H7 (cell line): ENCODE data around the gene ACKR3. TPM values are rescaled to one million over a fixed set of nuclear protein-coding genes. Genes with fewer than 3 reads are reported as not detected.

Source experiments
- DNase-seq: peaks from one replicate; pipeline ENCODE4 v3.0.0; 2012
- H3K27me3 ChIP-seq: 2 replicates; pipeline ENCODE4 v1.6.0; 2011; ENCODE audit warnings: mild to moderate bottlenecking, low read length; ENCODE audit not compliant: control insufficient read depth, insufficient read depth
- H3K36me3 ChIP-seq: replicated peaks from 2 replicates; pipeline ENCODE4 v1.5.1; 2011; ENCODE audit warnings: low read length; ENCODE audit not compliant: control insufficient read depth, insufficient read depth
- H3K4me3 ChIP-seq: 2 replicates; pipeline ENCODE4 v1.5.1; 2011; ENCODE audit warnings: low read depth, mild to moderate bottlenecking, control low read depth, low read length, moderate library complexity; ENCODE audit not compliant: insufficient read depth
- total RNA-seq: library from RNA; depleted of rRNA; stranded (reverse); fragments of >200 nt; shearing (Covaris generic); gene quantifications from 2 replicates; pipeline ENCODE4 v1.2.3, GENCODE V29; 2014

ACKR3 gene
- total RNA-seq, 1 experiment from 2014 or later: 13.2 TPM

DNA sequence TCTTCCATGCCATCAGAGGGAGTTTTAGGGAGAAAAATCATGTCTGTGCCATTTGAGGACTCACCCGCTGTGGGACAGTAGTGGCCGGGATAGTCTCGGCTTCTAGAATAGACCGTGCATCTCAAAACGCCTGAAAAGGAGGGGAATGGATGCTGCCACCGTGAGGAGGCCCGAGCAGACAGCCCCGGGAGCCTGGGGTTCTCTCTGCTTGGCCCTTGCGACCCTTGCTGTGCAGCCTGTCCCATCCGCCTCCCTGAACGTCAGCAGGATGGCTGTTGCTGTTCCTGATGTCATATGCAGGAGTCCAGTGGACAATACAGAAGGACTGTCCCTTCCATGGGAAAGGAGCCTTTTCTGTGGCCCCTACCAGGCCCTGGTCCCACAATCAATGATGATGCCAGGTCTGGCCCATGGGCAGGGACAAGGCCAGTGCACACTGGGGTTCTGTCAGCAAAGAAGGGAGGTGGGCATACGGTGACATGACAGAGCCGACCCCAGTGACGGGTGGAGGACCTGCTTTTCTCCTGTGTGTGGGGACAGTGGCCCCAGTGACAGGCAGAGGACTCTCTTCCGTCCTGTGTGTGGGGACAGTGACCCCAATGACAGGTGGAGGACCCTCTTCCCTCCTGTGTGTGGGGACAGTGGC lies 58.8 kb downstream of the ACKR3 start:
- DNase-seq: no peak
- no peak overlapping the region for H3K4me3 ChIP-seq
- no peaks in the 10 kb centered on the region for H3K27me3 ChIP-seq
- H3K36me3 ChIP-seq: no peaks in the 10 kb centered on the region

DNA sequence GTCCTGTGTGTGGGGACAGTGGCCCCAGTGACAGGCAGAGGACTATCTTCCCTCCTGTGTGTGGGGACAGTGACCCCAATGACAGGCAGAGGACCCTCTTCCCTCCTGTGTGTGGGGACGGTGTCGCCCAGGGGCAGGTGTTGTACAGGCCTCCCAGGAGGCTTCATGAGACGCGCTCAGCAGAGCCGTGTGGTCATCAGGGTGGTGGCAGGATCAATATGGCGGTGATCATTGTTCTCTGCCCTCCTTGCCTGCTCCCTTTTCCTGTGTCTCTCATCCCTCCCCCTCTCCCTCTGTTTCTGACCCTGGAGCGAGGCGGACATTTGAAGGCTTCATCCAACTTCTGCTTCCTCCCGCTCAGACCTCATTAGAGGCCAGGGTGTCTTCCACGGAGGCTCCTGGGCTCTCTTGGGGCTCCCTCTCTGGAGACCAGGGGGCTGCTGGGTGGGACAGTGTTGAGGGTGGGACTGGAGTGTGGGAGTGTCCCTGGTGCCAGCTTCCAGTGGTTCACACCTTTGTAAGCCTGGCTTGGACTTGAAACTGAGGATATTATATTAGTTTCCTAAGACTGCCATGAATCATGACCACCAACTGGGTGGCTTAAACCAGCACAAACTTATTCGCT lies 59.5 kb downstream of the ACKR3 start:
- DNase-seq: no peak
- no peaks in the 10 kb centered on the region for H3K27me3 ChIP-seq
- H3K4me3 ChIP-seq: no peak overlapping the region
- H3K36me3 ChIP-seq: no peaks in the 10 kb centered on the region

DNA sequence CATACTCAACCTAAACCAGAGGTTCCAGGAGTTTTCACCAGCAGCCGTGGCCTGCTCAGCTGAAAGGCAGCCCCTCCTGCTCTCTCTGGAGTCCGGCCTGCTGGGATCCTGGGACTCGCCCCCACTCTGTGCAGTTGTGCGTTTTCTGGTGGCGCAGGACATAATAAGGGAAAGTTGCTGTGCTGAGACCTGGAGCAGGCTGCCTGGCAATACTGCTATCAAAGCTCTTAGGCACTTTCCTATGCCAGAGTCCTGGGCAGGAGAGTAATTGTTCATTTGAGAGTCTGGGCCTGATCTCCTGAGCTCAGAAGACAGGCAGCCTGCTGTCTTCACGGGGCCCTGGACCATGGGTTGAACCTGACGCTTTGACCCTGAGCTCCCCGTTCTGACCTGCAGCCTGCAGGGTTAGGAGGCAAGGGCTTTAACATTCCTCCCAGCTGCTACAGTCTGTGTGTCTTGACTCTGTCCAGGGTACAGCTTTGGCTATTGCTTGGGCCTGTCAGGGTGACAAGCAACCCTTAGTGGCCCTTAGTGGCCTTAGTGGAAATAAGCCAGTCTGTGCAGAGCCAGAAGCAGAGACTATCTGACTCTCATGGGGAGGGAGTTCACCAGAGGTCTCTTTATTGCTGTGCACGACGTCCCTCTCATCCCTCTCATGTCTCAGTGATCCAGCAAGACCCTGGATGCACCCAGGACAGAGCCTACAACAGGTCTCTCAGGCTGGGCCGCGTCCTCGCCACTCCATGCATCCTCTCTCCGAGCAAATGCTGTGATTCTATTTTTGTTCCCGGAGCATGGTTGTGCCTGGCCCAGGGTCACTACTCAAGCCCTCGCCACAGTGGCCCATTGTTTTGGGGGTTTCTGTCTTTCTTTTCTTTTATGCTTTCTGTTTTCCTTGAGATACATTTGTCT lies 60.6 kb downstream of the ACKR3 start:
- Histone ChIP-seq H3K27me3 (no peaks in the 10 kb centered on the region), H3K4me3 (no peak overlapping the region), H3K36me3 (no peaks in the 10 kb centered on the region)
- no peak for DNase-seq

- Histone ChIP-seq H3K36me3 (no peaks in the 10 kb centered on the region), H3K4me3 (no peak overlapping the region), H3K27me3 (no peaks in the 10 kb centered on the region)
- DNase-seq: no peak
Observed at GRCh38 chr2:236631281-236631855, 61.7 kb downstream of the ACKR3 start.

DNA sequence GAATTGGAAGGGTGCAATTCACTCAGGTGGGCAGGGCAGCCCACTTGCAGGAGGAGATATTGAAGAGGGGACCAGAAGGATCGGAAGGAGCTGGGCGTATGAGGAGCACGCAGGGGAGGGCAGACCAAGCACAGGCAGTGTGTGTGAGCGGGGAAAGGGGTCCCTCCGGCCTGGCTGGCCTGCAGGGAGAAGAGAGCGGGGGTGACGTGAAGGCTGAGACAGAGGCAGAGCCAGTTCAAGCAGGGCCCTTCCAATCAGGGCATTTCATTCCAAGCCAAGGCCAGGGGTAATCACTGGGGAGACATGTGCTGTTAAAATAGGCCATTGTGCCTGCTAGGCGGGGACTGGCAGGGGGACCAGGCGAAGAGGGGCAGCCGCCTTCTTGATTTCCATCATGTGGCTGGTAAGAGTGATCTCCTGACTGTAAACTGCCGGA lies 62.2 kb downstream of the ACKR3 start:
- H3K36me3 ChIP-seq: no peaks in the 10 kb centered on the region
- DNase-seq: no peak
- H3K27me3 ChIP-seq: no peaks in the 10 kb centered on the region
- H3K4me3 ChIP-seq: no peak overlapping the region
